Putamen (tissue), 1 donor: ENCODE results near the gene IL1RAPL2.
"Not testable (repeated sequence)": the region's sequence is repeated elsewhere in the genome, so short reads cannot be mapped to it uniquely, and the experiment has no call there.

Experiments used
- DNase-seq: peaks from one replicate; pipeline ENCODE4 v3.0.0-alpha.2; 2016; ENCODE audit warnings: low spot score

The IL1RAPL2 gene

GRCh38 chrX:105173071-105173470 is 607.1 kb downstream of the IL1RAPL2 start:
- no peak for DNase-seq

GRCh38 chrX:105179644-105180043 is 613.6 kb downstream of the IL1RAPL2 start:
- DNase-seq, result no peak

- DNase-seq, result no peak
Measured at GRCh38 chrX:105189093-105189492, 623.1 kb downstream of the IL1RAPL2 start.

- DNase-seq, result no peak
Measured at GRCh38 chrX:105190252-105190853, 624.4 kb downstream of the IL1RAPL2 start.

DNA sequence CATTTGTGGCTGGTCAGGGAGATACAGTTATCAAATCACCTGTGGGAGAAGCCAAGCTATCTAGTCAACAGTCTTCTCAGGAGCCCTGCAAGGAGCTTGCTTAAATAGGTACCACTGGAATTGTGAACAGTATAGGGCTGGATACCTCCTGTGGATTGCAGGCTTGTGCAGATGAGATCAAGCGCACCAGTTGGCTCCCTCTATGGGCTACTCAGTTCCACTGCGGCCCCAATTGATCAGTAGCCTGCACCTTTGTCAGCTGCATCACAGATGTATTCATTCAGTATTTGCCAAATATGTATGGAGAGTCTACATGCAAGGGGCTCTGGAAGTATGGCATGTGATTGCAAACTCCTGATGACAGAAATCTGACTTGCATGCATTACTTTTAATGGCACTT is 625.9 kb downstream of the IL1RAPL2 start:
- no peak for DNase-seq

DNA sequence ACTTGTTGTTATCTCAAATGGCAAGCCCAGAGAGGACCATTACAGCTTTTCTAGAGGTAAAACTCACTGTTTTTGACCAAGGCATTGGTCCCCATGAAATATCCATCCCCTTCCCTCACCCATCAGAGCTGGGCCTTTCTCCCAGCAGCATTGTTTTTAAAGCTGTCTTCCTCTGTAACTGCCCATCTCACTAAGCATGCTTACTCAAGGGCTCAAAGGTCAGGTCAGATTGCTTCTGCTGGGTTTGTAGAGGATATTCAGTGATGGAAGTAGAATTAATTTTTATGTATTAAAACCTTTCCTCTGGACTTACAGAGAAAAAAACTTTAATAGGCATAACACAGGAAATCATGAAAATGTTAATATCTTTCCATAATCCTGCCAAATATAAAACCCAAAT is 643.4 kb downstream of the IL1RAPL2 start:
- DNase-seq, result no peak

GRCh38 chrX:105210258-105210657 is 644.3 kb downstream of the IL1RAPL2 start:
- no peak for DNase-seq

DNA sequence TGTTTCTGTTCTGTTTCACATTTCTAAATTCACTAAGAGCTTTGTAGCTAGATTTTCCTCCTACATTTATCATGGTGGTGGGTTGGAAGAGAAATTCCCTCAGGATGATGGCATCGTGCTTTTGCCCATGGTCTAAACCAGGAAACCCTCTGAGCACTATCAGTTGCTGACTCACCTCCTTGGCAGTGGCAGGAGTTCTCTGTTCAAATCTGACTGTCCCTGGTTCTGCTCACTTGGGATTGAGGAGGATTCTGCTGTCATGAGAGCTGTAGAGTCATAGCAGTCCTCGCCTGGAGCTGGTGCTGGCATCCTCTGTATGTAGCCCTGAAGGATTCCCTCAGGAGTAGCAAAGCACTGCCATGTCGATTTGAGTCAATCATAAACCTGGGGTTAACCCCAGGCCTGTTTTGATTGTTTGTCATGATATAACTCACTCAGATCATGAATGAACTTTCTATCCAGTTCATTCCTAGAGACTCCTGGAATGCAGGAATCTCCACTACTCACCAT is 645.1 kb downstream of the IL1RAPL2 start:
- DNase-seq, result no peak

GRCh38 chrX:105219454-105220401 is 653.7 kb downstream of the IL1RAPL2 start:
- no peak for DNase-seq

GRCh38 chrX:105220636-105221035 is 654.6 kb downstream of the IL1RAPL2 start, which contains the start of gene TEX13A:
TSS of gene TEX13A (minus strand) at chrX:105220694. CDS start at chrX:105220397, 297 bp downstream.
- no peak for DNase-seq

GRCh38 chrX:105221374-105221773 is 655.4 kb downstream of the IL1RAPL2 start:
- DNase-seq, result no peak

DNA sequence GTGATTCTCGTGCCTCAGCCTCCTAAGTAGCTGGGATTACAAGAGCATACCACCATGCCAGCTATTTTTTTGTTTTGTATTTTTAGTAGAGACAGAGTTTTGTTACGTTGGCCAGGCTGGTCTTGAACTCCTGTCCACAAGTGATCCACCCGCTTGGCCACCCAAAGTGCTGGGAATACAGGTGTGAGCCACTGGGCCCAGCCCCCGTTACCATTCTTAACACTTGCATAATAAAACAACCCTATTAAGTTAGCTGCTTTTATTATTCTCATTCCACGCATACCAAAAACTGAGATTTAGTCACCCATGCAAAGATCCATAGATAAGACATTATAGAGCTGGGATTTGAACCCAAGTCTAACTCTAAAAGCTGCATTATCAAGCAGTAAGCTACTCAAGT is 660.5 kb downstream of the IL1RAPL2 start:
- no peak for DNase-seq

GRCh38 chrX:105228602-105229001 is 662.6 kb downstream of the IL1RAPL2 start:
- DNase-seq, result no peak

GRCh38 chrX:105229146-105229545 is 663.1 kb downstream of the IL1RAPL2 start:
- no peak for DNase-seq

DNA sequence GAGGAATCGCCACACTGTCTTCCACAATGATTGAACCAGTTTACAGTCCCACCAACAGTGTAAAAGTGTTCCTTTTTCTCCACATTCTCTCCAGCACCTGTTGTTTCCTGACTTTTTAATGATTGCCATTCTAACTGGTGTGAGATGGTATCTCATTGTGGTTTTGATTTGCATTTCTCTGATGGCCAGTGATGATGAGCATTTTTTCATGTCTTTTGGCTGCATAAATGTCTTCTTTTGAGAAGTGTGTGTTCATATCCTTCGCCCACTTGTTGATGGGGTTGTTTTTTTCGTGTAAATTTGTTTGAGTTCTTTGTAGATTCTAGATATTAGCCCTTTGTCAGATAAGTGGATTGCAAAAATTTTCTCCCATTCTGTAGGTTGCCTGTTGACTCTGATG is 671.4 kb downstream of the IL1RAPL2 start:
- DNase-seq, result not testable (repeated sequence)

GRCh38 chrX:105241056-105241455 is 675.1 kb downstream of the IL1RAPL2 start:
- DNase-seq, result no peak

- no peak for DNase-seq
Measured at GRCh38 chrX:105260291-105261043, 694.5 kb downstream of the IL1RAPL2 start.

GRCh38 chrX:105263171-105263570 is 697.2 kb downstream of the IL1RAPL2 start:
- DNase-seq, result no peak

GRCh38 chrX:105263801-105264200 is 697.8 kb downstream of the IL1RAPL2 start:
- no peak for DNase-seq

DNA sequence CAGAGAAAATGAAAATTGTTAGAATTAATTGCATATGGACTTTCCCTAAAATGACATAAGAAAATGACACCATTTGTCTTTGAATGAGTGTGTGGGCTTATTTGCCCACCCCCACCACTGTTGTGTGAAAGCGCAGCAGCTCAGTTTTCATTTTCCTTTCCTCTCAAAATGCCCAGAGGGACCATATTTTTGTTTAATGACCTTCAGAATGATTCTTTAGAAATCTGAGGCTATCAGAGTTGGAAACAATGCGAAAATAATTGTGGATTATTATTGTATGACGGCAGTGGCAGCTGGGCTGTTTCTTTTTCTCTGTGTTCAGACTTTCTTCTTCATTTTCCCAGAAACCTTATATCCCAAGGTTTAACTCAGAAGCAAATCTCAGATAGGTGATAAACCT is 699.1 kb downstream of the IL1RAPL2 start:
- DNase-seq, result no peak

- DNase-seq, result no peak
Measured at GRCh38 chrX:105266456-105266855, 700.5 kb downstream of the IL1RAPL2 start.

DNA sequence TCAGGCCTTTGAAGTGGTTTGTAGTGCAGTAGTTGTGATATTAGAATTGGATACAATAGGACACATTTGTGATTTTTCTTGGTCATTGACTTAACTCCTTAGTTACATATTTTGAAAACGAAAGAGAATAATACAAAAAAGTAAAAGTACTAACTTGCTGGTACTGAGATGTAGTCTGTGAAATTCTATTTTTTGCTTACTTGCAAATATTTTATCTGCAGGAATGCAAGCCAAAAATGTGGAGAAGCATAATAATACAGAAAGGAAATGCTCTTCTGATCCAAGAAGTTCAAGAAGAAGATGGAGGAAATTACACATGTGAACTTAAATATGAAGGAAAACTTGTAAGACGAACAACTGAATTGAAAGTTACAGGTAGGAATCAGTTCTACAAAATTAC is 701.2 kb downstream of the IL1RAPL2 start:
- DNase-seq, result no peak
